ENCODE results near the gene PTCD1. TPM values are rescaled to one million over a fixed set of nuclear protein-coding genes. Genes with fewer than 3 reads are reported as not detected.
A peak's percentile ranks its signal among the peaks of the same experiment; 100 is the strongest.

The PTCD1 gene
- total RNA-seq = 4.4 TPM

DNA sequence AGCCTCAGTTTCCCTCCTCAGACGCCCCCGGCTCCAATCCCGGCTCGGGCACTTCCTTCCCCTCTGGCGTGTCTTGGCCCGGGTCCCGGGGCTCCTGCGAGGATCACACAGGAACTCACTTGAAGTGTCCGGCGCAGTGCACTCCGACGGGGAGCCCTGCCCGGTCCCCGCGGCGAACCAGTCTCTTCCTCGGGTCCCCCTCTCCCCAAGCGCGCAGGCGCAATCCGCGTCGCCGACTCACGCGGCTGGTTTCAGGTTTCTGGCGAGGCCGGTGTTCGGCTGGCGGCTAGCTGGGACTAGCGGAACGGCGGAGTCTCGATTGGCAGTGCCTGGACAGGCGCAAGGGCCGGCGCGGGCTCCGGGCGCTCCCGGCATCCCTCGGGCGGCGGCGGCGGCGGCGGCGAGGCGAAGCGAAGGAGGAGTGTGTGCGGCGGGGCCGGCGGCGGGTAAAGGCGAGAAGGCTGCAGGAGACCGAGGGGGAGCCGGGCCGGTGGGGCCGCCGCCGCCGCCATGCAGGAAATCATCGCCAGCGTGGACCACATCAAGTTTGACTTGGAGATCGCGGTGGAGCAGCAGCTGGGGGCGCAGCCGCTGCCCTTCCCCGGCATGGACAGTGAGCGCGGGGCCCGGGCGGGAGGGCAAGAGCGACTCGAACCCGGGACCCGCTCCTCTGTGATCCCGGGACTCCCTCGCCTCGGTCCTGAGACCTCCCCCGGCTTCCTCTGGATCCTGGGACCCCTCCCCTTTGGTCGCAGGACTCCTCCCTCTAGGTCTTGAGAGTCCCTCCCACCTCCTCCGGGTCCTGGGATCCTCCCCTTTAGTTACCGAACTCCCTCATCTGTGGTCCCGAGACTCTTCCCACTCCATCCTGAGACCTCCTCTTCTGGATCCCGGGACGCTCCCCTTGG is at the start of gene PTCD1, which contains the start of gene CPSF4:
TSS of gene PTCD1 (minus strand) at position 226 of the 908 bp plus-strand sequence. CDS start 3,556 bp downstream, outside the sequence.
TSS of gene CPSF4 (plus strand) at position 371 of the 908 bp plus-strand sequence. CDS start at position 511, 140 bp downstream.
- DNase-seq (ENCODE audit: low spot score) (peak; percentile 97), ATAC-seq (peak; percentile 95)
- intact Hi-C loops (cut with DNase I) = no loop called here

DNA sequence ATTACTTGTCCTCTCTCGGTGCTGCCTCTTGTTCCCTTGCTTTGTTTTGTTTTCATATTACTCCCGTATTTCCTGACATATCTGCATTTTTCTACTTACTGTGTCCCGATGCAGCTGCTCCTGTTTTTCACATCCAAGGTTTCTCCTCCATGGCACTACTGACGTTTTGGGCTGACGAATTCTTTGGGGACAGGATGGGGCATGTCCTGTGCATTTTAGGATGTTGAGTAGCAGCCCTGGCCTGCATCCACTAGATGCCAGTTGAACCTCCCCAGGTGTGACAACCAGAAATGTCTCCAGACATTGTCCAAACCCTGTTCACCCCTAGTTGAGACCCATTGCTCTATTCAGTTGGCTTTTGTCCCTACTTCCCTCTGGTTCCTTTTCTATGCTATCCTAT is 46.5 kb upstream of the PTCD1 start:
- no peak for DNase-seq (ENCODE audit: low spot score)
- intact Hi-C loops (cut with DNase I) = loop anchor here (5.0 kb wide), 1 partner anchor 352 kb away; no protein-coding TSS in a partner anchor
- ATAC-seq = no peak

DNA sequence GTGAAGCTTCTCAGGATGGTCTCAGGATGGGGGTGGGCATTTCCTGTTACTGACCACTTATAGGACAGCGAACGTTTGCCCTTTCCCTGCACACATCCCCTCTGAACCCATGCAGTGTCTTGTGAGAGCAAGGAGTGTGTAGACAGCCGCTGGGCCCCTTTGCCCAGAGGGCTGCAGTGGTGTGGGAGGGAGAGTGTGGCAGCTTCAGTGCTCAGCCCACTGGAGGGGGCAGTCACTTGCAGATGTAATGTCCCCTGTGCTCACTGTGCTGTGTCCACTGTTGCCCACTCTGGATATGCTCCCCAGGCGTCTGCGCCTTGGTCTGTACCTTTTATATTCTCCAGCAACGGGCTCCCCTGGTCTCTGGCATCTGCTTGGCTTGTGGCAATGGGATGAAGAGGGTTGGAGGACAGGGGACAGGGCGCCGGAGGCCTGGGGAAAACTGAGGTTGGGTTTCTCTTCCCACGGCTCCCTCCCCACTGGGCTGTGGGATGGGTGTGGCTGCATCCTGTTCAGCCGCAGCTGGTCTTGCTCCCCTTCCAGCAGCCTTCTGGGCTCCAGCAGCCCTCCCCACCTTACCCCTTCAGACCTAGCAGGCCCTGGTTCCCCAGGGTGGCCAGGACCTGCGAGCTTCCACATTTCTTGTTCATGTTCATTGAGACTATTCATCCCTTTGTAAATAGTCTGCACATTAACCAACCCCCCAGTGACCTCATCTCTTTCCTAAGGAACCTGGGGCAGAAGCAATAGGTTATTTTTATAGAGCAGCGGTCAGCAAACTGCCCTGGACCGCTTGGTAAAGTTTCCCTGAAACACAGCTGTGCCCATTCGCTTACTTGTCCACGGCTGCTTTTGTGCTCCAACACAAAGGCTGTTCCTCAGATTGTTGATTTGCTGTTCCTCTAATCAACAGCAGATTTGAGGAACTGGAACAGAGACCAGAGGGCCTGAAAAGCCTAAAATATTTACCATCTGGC is 40.2 kb upstream of the PTCD1 start:
- intact Hi-C loops (cut with DNase I) = no loop called here

GRCh38 chr7:99476107-99476506 is 37.5 kb upstream of the PTCD1 start:
- ATAC-seq (no peak), DNase-seq (ENCODE audit: low spot score) (no peak)
- intact Hi-C loops (cut with DNase I) = no loop called here

More for the DNA sequence above, 40.2 kb upstream of the PTCD1 start:
- DNase-seq (ENCODE audit: low spot score) (no peak), ATAC-seq (peak; percentile 41)

GRCh38 chr7:99473315-99473596 is 34.7 kb upstream of the PTCD1 start:
- ATAC-seq (no peak), DNase-seq (ENCODE audit: low spot score) (no peak)
- intact Hi-C loops (cut with DNase I) = no loop called here

GRCh38 chr7:99472561-99473314 is 34.1 kb upstream of the PTCD1 start, which contains the start of gene ZNF789:
Gene ZNF789, plus strand, starts transcription at chr7:99472890. Its CDS starts 3,567 bp downstream, at chr7:99476457.
- ATAC-seq (peak; percentile 99), DNase-seq (ENCODE audit: low spot score) (peak; percentile 98)
- intact Hi-C loops (cut with DNase I) = no loop called here

DNA sequence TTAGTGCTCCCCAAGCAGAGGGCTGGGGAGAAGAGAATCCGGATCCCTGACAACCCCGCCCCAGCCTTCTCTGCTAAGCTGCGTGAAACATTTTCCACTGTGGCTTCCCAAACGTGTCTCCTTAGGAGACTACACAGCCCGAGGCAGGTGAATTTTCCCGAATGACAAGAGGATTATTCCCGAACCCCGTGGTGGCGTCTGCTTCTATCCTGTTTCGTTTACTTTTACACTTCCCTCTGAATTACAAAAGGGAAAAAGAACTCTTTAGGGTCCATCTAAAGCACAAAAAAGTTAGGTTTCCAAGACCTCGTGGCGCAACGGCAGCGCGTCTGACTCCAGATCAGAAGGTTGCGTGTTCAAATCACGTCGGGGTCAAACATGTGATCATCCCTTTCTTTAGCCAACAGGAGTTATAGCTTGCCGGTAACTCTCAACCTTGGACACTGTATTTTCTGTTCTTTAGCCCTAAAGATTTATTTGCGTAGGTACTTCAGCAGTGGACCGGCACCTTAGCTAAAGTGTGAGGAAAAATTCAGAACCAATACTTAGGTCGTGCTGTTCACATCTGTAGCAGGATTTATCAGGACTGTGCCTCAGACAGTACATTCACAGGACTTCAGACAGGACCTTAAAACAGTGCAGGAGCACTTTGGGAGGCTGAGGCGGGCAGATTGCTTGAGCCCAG is 30.9 kb upstream of the PTCD1 start:
- DNase-seq (ENCODE audit: low spot score) (no peak), ATAC-seq (no peak)
- intact Hi-C loops (cut with DNase I) = no loop called here

DNA sequence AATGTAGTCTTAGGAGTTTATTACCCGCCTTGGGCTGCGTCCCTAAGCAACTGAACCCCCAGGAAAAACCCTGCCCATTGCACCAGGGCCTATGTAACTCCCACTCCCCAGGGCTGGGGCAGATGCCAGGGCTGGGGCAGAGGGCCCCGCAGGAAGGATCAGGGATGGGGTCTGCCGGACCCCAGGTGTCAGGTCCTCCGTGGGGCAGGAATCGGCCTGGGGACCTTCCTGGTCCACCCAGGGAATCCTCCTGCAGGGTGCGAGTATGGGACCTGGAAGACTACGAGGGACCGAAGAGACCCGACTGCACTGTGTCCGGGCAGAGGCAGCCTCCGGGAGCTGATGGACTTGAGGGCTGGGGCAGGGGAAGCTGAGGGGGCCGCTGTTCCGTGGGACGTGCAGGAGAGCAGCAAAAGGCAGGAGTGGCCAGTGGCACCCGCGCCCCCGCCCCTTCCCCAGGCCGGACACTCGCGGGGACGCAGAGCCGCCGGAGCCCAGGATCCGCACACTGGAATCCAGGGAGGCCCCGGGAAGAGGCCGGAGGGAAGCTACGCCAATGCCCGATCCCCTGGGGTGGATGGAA is 29.8 kb upstream of the PTCD1 start:
- DNase-seq (ENCODE audit: low spot score) = no peak
- intact Hi-C loops (cut with DNase I) = no loop called here
- ATAC-seq = no peak

DNA sequence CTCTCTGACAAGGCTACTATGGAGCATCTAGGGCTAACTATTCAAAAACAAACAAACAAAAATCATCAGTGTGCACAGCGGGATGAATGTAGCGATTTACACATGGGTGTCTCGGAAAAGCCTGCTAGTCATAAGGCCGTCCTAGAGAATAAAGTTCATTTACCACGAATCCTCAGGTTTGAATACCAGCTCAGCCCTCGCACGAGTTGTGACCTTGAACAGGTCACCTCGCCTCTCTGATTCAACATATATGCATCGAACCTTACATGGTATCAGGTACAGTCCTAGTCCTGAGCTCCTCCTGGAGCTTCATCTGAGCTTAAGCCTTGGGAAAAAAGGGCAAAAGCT is 26.8 kb upstream of the PTCD1 start:
- no peak for ATAC-seq
- intact Hi-C loops (cut with DNase I) = no loop called here
- no peak for DNase-seq (ENCODE audit: low spot score)

DNA sequence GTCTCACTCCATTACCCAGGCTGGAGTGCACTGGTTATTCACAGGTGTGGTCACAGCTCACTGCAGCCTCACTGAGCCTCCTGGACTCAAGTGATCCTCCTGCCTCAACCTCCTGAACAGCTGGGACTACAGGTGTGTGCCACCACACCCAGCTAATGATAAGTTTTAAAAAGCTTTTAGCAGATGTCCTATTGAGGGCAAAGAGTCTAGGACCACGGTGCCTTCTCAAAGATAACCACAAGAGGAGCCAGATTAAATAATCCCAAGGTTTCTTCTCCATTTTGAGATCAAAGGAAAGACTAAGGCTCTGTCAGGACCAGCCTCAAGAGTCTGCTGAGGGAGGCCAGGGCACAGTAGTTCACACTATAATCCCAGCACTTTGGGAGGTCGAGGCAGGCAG is 22.6 kb upstream of the PTCD1 start:
- DNase-seq (ENCODE audit: low spot score) (no peak), ATAC-seq (no peak)
- intact Hi-C loops (cut with DNase I) = no loop called here

- intact Hi-C loops (cut with DNase I) = no loop called here
- DNase-seq (ENCODE audit: low spot score) = no peak
- ATAC-seq = no peak
These were observed 22.1 kb upstream of the PTCD1 start for GRCh38 chr7:99460651-99461050.

DNA sequence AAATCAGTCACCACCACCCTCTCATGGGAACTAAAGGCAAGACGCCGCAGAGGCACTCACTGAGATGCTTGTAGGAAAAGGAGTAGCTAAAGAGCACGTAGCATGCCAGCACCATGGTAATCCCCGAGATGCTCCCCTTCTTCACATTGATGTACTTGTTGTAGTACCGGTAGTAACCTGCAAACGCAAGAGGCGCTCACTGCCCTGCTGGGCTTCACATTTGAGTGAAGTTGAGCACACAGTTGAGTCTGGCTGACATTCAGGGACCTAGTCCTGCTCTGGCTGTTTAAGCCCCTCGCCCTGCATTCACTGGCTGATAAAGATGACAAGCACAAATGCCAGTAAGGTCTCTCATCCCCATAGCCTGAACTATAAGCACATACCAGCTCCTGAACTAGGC is 20.5 kb upstream of the PTCD1 start:
- DNase-seq (ENCODE audit: low spot score) = no peak
- intact Hi-C loops (cut with DNase I) = no loop called here
- ATAC-seq = no peak

- DNase-seq (ENCODE audit: low spot score) = no peak
- ATAC-seq = peak; percentile 12
- intact Hi-C loops (cut with DNase I) = no loop called here
These were observed 19.3 kb upstream of the PTCD1 start for GRCh38 chr7:99457650-99458493.

DNA sequence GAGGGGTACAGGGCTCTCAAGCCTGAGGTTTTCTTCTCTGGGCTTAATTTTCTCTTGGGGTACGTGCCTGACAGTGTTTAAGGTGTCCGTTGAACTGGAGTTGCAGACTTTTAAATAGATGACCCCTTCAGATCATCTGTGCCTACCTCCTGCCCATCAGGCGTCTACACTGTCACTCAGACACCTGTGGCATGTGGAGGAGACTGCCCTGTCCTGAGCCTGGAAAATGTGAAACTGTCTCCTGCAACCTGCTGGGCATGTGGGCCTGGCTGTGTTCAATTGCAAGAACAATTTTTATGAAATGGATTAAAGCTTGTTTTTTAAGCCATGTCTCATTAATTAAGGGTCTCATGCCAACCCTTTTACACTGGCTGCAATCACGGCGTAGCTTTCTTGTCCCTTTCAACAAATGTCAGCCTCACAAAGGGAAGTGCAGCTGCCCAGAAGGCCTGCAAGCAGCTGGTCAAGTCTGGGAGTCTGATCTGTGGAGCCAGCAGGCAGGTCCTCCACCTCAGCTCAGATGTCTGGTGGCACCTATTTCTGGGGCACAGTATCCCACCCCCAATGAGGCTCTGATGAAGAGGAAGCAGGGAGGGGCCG is 18.6 kb upstream of the PTCD1 start:
- ATAC-seq (no peak), DNase-seq (ENCODE audit: low spot score) (no peak)
- intact Hi-C loops (cut with DNase I) = no loop called here

- DNase-seq (ENCODE audit: low spot score) = no peak
- ATAC-seq = no peak
- intact Hi-C loops (cut with DNase I) = no loop called here
These were observed 17.7 kb upstream of the PTCD1 start for GRCh38 chr7:99456288-99456687.

DNA sequence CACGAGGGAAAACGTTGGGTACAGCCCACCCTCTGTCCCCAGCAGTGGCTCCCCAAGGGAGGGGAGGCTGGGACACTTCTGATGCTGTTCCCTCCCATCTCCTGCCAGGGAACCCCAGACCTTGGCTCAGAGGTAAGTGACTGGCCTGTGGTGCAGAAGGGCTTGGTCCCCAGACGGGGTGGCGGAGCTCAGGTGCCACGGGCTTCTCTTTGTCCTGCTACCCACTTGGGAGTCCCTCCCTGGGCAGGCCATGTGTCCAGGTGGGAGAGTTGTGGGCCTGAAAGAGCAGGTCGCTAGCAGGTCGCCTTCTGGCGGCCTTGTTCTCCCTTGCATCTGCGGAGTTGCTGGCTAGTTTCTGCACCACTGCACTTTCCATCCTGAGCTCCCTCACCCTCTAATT is 17.3 kb upstream of the PTCD1 start:
- intact Hi-C loops (cut with DNase I) = no loop called here
- DNase-seq (ENCODE audit: low spot score) (no peak), ATAC-seq (no peak)

DNA sequence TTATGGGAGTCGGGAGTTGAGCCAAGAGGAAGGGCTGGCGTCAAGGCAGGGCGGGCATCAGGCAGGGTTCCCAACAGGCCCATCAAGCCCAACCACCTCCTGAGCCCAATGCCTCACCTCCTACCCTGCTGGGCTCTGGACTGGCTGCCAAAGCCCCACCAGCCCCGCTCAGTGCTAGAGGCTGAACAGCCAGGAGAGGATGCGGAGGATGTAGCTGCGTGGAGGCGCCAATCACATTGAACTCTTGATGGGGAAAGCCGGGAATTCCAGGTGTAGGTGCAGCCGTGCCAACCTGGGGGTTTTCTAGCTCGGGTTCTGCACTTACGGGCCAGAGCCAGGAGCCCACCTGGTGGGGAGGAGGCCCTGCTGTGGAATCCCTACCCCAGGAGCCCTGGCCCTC is 14.5 kb upstream of the PTCD1 start:
- no peak for ATAC-seq
- no peak for DNase-seq (ENCODE audit: low spot score)
- intact Hi-C loops (cut with DNase I) = no loop called here
